HG02973 (cell line): ENCODE results near the gene FPGS.

Source experiments
- ATAC-seq: cut with Tn5 transposase; IDR thresholded peaks from one replicate; pipeline ENCODE4 v1.9.1; 2021; ENCODE audit warnings: moderate library complexity; ENCODE audit not compliant: unreplicated experiment

FPGS gene

GRCh38 chr9:127855522-127855921, 52.8 kb downstream of the FPGS start:
- no peak for ATAC-seq

- ATAC-seq: no peak
These were observed 53.5 kb downstream of the FPGS start for GRCh38 chr9:127856094-127856728.

GRCh38 chr9:127856729-127857116, 54.0 kb downstream of the FPGS start:
- no peak for ATAC-seq

GRCh38 chr9:127857278-127857677, 54.6 kb downstream of the FPGS start:
- no peak for ATAC-seq

- no peak for ATAC-seq
These were observed 55.4 kb downstream of the FPGS start for GRCh38 chr9:127858041-127858512.

- no peak for ATAC-seq
These were observed 57.6 kb downstream of the FPGS start for GRCh38 chr9:127860260-127860659.

- no peak for ATAC-seq
These were observed 58.1 kb downstream of the FPGS start for GRCh38 chr9:127860779-127861178.

- ATAC-seq: no peak
These were observed 59.7 kb downstream of the FPGS start for GRCh38 chr9:127862075-127863011.

- ATAC-seq: no peak
These were observed 60.5 kb downstream of the FPGS start for GRCh38 chr9:127863191-127863621.
